DMS79 treated with DMSO at 0.1 percent for 48 hours (cell line): ENCODE results near the gene STRA6.

Experiments
- DNase-seq: peaks from one replicate; lab custom pipeline; 2025; lab: John Stamatoyannopoulos, UW

Gene STRA6

DNA sequence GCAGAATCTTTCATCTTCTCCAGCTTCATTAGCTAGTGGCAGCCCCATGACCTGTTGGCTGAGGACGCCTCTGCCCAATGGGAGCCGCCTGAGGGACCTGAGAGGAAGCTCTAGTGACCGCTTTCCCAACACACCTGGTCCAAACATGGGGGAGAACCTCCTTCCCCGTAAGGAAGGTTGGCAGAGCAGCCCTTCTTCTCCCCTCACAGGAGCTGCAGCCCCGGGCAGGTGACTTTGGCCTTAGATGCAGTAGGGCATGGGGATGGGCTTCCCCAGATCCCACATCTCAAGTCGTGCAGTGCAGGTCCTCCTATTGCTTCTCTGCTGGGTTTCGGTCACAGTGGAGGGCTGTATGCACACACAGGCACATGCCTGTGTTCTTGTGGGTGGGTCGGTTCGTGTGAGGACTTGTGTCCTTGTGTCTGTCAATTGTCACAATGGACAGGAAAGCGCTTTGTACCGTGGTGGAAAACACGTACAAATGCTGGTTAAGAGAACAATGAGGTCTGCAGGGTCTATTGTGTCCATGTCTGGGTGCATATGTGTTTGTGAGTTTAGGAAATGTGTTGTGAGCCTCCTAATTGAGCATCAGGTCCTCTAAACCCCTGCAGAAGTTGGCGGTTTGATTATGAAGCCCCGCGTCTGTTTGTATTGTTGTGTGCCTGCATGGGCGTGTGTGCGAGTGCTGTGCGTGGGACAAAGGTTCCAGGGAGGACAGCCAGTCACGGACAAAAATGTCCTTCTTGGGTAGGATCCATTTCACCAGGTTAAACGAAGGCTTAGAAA lies 70.8 kb downstream of the STRA6 start:
- DNase-seq: no peak

DNA sequence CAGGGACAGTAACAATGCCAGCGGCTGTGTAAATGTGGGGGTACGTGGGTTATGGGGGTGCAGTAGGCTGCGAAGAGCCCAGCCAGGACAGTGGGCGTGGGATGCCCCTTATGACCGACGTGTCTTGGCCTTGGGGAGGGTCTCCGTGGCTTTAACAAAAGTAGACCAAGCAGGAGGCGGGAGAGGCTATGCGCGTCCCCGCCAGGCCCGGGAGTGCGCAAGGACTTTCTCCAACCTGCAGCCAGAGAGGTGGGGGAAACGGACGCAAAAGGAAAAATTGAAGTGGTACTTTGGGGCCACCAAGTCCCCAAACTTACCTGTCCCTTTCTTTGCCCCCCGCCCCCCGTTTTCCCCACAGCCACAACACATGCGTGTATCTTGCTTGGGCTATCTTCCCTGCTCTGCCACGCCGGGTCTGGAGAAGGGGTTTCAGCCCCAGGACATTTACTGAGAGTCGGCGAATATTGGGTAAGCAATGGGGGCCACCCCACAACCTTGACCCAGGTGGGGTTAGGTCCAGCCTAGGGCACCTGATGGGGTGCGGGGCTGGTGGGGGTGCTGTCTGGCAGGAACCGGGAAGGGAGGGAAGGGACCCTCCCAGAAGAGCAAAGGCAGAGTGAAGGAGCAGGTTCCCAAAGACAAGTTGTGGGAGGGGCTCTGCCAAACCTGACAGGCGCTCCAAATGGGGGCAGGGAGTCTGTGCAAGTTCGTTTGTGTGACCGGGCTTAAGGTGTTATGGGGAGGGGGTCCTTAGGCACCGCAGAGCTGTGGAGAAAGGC lies 71.5 kb downstream of the STRA6 start:
- DNase-seq: no peak

DNA sequence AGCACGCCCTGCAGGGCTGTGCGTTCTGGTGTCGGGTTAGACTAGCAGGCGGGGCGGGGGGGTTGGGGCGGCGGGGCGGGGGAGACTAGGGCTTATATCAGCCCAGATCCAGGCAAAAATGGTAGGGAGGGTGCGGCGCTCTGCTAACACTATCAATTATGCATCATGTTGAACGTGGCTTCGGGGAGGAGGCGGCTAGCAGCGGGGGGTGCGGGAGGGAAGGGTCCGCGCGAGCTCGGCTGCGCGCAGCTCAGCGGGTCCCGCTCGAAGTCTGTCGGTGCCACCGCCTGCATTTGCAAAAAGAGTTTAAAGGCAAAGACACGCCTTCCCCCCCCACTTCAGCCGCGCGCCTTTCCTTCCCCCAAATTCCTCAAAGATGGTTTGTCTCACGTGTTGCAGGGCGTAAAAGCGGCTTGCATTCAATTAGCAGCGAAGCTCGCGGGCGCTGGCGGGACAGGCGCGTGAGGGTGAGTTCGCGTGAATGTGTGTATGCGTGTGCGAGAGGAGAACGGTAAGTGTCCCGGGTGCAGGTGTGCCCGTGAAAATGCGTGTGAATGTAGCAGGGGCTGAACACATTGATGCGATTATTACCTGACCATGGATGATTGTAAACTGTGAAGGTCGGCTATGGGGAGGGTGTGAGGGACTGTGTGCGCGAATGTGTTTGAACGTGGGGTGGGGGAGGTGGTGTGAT lies 72.3 kb downstream of the STRA6 start, which contains the start of gene ISLR2:
ISLR2 (plus strand) TSS at position 432 of the 694 bp plus-strand sequence. CDS start 2,169 bp downstream, outside the sequence.
- DNase-seq: no peak

DNA sequence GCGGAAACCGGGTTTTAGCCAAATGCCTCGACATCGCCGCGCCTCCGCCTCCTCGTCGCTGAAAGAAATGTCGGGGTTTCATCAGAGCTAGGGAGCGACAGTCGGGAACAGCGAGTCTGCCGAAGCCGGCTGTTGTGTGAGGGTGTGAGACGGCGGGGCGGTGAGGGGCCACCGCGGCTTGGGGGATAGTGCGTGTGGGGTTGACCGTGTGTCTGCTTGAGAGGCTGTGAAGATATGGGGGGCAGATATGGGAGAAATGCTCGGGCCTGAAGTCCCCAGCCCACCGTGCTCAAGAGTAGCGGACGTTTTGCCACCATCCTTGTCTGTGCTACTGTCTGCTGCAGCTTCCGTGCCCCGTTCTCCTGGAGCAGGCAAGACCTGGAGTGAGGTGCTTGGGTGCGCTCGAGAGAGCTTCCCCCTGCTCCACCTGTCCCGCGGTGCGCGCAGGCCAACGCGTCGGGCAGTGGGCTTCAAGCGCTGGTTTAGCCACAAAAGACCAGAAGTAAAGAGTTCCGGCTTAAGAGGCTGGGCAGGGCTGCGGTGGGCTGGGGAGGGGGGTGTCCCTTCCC lies 72.9 kb downstream of the STRA6 start:
- peak; percentile 36 for DNase-seq
